HG03439 (cell line): ENCODE results near the gene GBP7.
A peak's percentile ranks its signal among the peaks of the same experiment; 100 is the strongest.
"Not testable (repeated sequence)": the region's sequence is repeated elsewhere in the genome, so short reads cannot be mapped to it uniquely, and the experiment has no call there.

ENCODE experiments used
- ATAC-seq: cut with Tn5 transposase; IDR thresholded peaks from one replicate; pipeline ENCODE4 v1.9.1; 2021; ENCODE audit warnings: mild to moderate bottlenecking, moderate library complexity; ENCODE audit not compliant: unreplicated experiment

GBP7 gene

GRCh38 chr1:89175601-89176256, at the start of gene GBP7:
GBP7 (minus strand) TSS chr1:89176003; CDS start chr1:89171935, 4,068 bp downstream.
- ATAC-seq = no peak

GRCh38 chr1:89221341-89221740, 45.5 kb upstream of the GBP7 start:
- no peak for ATAC-seq

- ATAC-seq = not testable (repeated sequence)
These were observed 44.0 kb upstream of the GBP7 start for GRCh38 chr1:89219851-89220250.

- ATAC-seq = not testable (repeated sequence)
These were observed 43.1 kb upstream of the GBP7 start for GRCh38 chr1:89218941-89219340.

- ATAC-seq = no peak
These were observed 37.5 kb upstream of the GBP7 start for GRCh38 chr1:89213347-89213746.

- ATAC-seq = no peak
These were observed 35.3 kb upstream of the GBP7 start for GRCh38 chr1:89211035-89211634.

GRCh38 chr1:89206373-89206772, 30.6 kb upstream of the GBP7 start:
- no peak for ATAC-seq

- ATAC-seq = no peak
These were observed 27.4 kb upstream of the GBP7 start for GRCh38 chr1:89203166-89203565.

GRCh38 chr1:89201106-89201794, 25.4 kb upstream of the GBP7 start:
- peak; percentile 81 for ATAC-seq

GRCh38 chr1:89200663-89201062, 24.9 kb upstream of the GBP7 start:
- ATAC-seq = no peak

GRCh38 chr1:89199525-89200031, 23.8 kb upstream of the GBP7 start:
- ATAC-seq = no peak

GRCh38 chr1:89198491-89199072, 22.8 kb upstream of the GBP7 start, which contains the start of gene GBP4:
GBP4 (minus strand) TSS chr1:89198942; CDS start chr1:89198834, 108 bp downstream.
- peak; percentile 40 for ATAC-seq

- ATAC-seq = no peak
These were observed 22.3 kb upstream of the GBP7 start for GRCh38 chr1:89198081-89198480.

GRCh38 chr1:89195476-89195875, 19.7 kb upstream of the GBP7 start:
- ATAC-seq = no peak

GRCh38 chr1:89191314-89191713, 15.5 kb upstream of the GBP7 start:
- ATAC-seq = no peak

GRCh38 chr1:89190017-89190416, 14.2 kb upstream of the GBP7 start:
- no peak for ATAC-seq

- ATAC-seq = no peak
These were observed 3.5 kb upstream of the GBP7 start for GRCh38 chr1:89179343-89179742.

- ATAC-seq = no peak
These were observed 1.2 kb upstream of the GBP7 start for GRCh38 chr1:89176971-89177370.

GRCh38 chr1:89174491-89174890, 1.3 kb downstream of the GBP7 start:
- no peak for ATAC-seq

- no peak for ATAC-seq
These were observed 3.2 kb downstream of the GBP7 start for GRCh38 chr1:89172468-89173143.

- no peak for ATAC-seq
These were observed 4.8 kb downstream of the GBP7 start for GRCh38 chr1:89171067-89171438.
